Esophagus muscularis mucosa (tissue), 3 donors: ENCODE results near the gene TLL2.

Source experiments
- EP300 ChIP-seq: sonication (generic); formaldehyde crosslinking; IDR thresholded peaks from one replicate; pipeline ENCODE4 v1.6.1; 2017; ENCODE audit warnings: antibody characterized with exemption
- TF ChIP-seq, protein P1 (sequence below), 3 experiments: fragments of 200-600 bp in 2 of 3; fragments of 450-650 bp in 1 of 3; sonication (generic) in 2 of 3; IDR thresholded peaks; one replicate each; pipeline ENCODE4 v1.5.1; 2017 to 2019; ENCODE audit warnings: antibody characterized with exemption in 3 of 3, mild to moderate bottlenecking in 2 of 3, moderate library complexity in 1 of 3

DNA sequence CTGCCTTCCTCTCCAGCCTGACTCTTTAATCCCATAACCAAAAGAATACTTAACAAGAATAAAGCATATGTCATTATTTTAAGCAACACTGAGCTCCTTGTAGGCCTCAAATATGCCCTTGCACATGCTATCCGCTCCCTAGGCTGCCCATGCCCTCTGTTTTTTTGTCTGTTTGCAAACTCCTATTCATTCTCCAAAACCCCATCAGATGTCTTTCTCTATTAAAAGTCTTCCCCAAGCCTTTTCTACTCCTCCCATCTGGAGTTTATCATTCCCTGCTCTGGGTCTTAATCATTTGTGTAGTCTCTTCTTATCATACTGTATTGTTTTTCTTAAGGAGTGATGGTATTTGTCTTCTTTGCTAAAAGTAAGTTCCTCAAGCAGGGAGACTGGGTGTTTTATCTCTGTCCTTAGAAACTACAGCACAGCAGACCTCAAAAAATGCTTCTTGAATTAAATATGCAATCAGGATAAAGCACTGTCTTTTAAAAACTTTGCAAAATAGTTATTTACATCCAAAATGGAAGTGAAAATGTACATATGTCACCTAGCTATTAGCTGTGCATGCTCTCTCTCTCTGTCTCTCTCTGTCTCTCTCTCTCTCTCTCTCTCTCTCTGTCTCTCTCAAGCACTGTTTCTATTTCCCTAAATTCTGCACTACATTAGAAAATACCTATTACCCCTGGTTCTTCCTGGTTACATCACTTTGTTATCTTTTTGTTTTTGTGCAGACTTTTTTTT lies 98.4 kb downstream of the TLL2 start:
- TF ChIP-seq, protein P1, sequence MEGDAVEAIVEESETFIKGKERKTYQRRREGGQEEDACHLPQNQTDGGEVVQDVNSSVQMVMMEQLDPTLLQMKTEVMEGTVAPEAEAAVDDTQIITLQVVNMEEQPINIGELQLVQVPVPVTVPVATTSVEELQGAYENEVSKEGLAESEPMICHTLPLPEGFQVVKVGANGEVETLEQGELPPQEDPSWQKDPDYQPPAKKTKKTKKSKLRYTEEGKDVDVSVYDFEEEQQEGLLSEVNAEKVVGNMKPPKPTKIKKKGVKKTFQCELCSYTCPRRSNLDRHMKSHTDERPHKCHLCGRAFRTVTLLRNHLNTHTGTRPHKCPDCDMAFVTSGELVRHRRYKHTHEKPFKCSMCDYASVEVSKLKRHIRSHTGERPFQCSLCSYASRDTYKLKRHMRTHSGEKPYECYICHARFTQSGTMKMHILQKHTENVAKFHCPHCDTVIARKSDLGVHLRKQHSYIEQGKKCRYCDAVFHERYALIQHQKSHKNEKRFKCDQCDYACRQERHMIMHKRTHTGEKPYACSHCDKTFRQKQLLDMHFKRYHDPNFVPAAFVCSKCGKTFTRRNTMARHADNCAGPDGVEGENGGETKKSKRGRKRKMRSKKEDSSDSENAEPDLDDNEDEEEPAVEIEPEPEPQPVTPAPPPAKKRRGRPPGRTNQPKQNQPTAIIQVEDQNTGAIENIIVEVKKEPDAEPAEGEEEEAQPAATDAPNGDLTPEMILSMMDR (IDR thresholded peaks at IDR 0.05): no peak
- TF ChIP-seq EP300: no peak
